A673 (cell line): Measurements from ENCODE around the gene GID4. TPM values are rescaled to one million over a fixed set of nuclear protein-coding genes. Genes with fewer than 3 reads are reported as not detected.
A peak's percentile ranks its signal among the peaks of the same experiment; 100 is the strongest.

ENCODE experiments used
- BruUV-seq: library from RNA; stranded (reverse); fragments of 400-500 nt; replicated peaks from 2 replicates; lab custom pipeline; 2021; lab: Mats Ljungman, UMichigan
- CTCF ChIA-PET: fragments of 300-600 bp; sonication (Branson Sonifier 250); formaldehyde crosslinking; loops from one replicate; lab custom pipeline; 2022; ENCODE audit warnings: antibody characterized with exemption; lab: Charles Lee
- POLR2A ChIA-PET: fragments of 300-600 bp; sonication (Branson Sonifier 250); formaldehyde crosslinking; loops from one replicate; lab custom pipeline; 2022; ENCODE audit warnings: antibody characterized with exemption; ENCODE audit not compliant: low non-redundant PET; lab: Charles Lee
- DNase-seq: peaks from one replicate; pipeline ENCODE4 v3.0.0-alpha.2; 2015; ENCODE audit warnings: low spot score
- H3K27ac ChIP-seq: fragments of 200-600 bp; sonication (generic); 2 replicates; pipeline ENCODE4 v1.5.1; 2016; ENCODE audit warnings: mixed run types, low read depth, mild to moderate bottlenecking, mixed read lengths, antibody characterized with exemption, low read length; ENCODE audit not compliant: poor library complexity, severe bottlenecking
- H3K27me3 ChIP-seq: fragments of 200-600 bp; sonication (generic); replicated peaks from 2 replicates; pipeline ENCODE4 v1.6.1; 2017; ENCODE audit warnings: mixed run types, low read depth, mild to moderate bottlenecking, mixed read lengths, antibody characterized with exemption, low read length; ENCODE audit not compliant: insufficient read depth, poor library complexity
- H3K36me3 ChIP-seq: fragments of 200-600 bp; sonication (generic); 2 replicates; pipeline ENCODE4 v1.6.1; 2016; ENCODE audit warnings: mixed run types, mild to moderate bottlenecking, mixed read lengths, antibody characterized with exemption, low read length; ENCODE audit not compliant: insufficient read depth, poor library complexity, severe bottlenecking
- H3K4me1 ChIP-seq: fragments of 200-600 bp; sonication (generic); 2 replicates; pipeline ENCODE4 v1.6.1; 2017; ENCODE audit warnings: mixed run types, mild to moderate bottlenecking, mixed read lengths, antibody characterized with exemption, low read length; ENCODE audit not compliant: insufficient read depth, poor library complexity, severe bottlenecking
- H3K4me3 ChIP-seq: fragments of 200-600 bp; sonication (generic); 2 replicates; pipeline ENCODE4 v1.5.1; 2016; ENCODE audit warnings: low read depth, mixed run types, mild to moderate bottlenecking, mixed read lengths, low read length; ENCODE audit not compliant: poor library complexity, severe bottlenecking
- H3K9me3 ChIP-seq: fragments of 200-600 bp; sonication (generic); 2 replicates; pipeline ENCODE4 v1.6.1; 2016; ENCODE audit warnings: mixed run types, low read depth, mild to moderate bottlenecking, mixed read lengths, antibody characterized with exemption, low read length; ENCODE audit not compliant: poor library complexity, severe bottlenecking
- CTCF ChIP-seq: fragments of 300-800, 200-600 bp; sonication (generic); conservative IDR thresholded peaks from 2 replicates; pipeline ENCODE4 v1.5.1; 2017; ENCODE audit warnings: low read depth, mild to moderate bottlenecking, antibody characterized with exemption, low read length, moderate library complexity, mixed read lengths
- EZH2 ChIP-seq: fragments of 200-600 bp; sonication (generic); IDR thresholded peaks from 2 replicates; pipeline ENCODE4 v1.6.1; 2017; ENCODE audit warnings: borderline replicate concordance, low read depth, mild to moderate bottlenecking, mixed read lengths, antibody characterized with exemption, low read length; ENCODE audit not compliant: poor library complexity, severe bottlenecking
- intact Hi-C: fragments of 100-400 bp; cut with micrococcal nuclease; formaldehyde crosslinking; loops from one replicate; pipeline ENCODE4 v1.10.0; 2022; ENCODE audit not compliant: unreplicated experiment
- total RNA-seq: library from RNA; stranded (reverse); gene quantifications from 2 replicates; pipeline ENCODE4 v1.2.3, GENCODE V29; 2021

The GID4 gene
- total RNA-seq, 1 experiment from 2014 or later, result 14.0 TPM

- Histone ChIP-seq H3K4me3 (no peak overlapping the region), H3K9me3 (no peaks in the 10 kb centered on the region), H3K36me3 (no peaks in the 10 kb centered on the region), H3K27me3 (no peaks in the 10 kb centered on the region), H3K27ac (no peak overlapping the region), H3K4me1 (no peaks in the 10 kb centered on the region)
- ChIA-PET POLR2A (no interaction called here), CTCF (interaction anchor here (0.6 kb wide), 1 partner anchor 114 kb away, joined by 3 read pairs; no protein-coding TSS in a partner anchor)
- no TSS peak for BruUV-seq
- TF ChIP-seq CTCF (no peak), EZH2 (no peak)
- intact Hi-C loops, result no loop called here
- DNase-seq, result no peak
These were observed 37.0 kb upstream of the GID4 start for GRCh38 chr17:18002171-18002570.

- Histone ChIP-seq H3K36me3 (no peaks in the 10 kb centered on the region), H3K4me1 (no peaks in the 10 kb centered on the region), H3K27ac (no peak overlapping the region), H3K9me3 (no peaks in the 10 kb centered on the region), H3K4me3 (no peak overlapping the region), H3K27me3 (no peaks in the 10 kb centered on the region)
- no peak for DNase-seq
- ChIA-PET POLR2A (no interaction called here), CTCF (no interaction called here)
- TF ChIP-seq EZH2 (no peak), CTCF (no peak)
- no TSS peak for BruUV-seq
- intact Hi-C loops, result no loop called here
These were observed 34.9 kb upstream of the GID4 start for GRCh38 chr17:18004345-18004744.

- Histone ChIP-seq H3K27ac (no peak overlapping the region), H3K4me1 (no peaks in the 10 kb centered on the region), H3K4me3 (no peak overlapping the region), H3K27me3 (no peaks in the 10 kb centered on the region), H3K36me3 (no peaks in the 10 kb centered on the region), H3K9me3 (no peaks in the 10 kb centered on the region)
- TF ChIP-seq EZH2 (no peak), CTCF (peak; percentile 27; the same call in 1 of the 2 replicates)
- intact Hi-C loops, result no loop called here
- ChIA-PET CTCF (no interaction called here), POLR2A (no interaction called here)
- BruUV-seq, result no TSS peak
- no peak for DNase-seq
These were observed 34.3 kb upstream of the GID4 start for GRCh38 chr17:18004884-18005305.
